WTC11 (cell line): ENCODE data around the gene ADGB.

Source experiments
- CREB1 ChIP-seq: sonication (generic); formaldehyde crosslinking; IDR thresholded peaks from 2 replicates; pipeline ENCODE4 v1.8.0; 2023; ENCODE audit warnings: mild to moderate bottlenecking, missing genetic modification reagents
- CTCF ChIP-seq: fragments of 200-600 bp; IDR thresholded peaks from 2 replicates; pipeline ENCODE4 v1.8.0; 2022; ENCODE audit warnings: antibody characterized with exemption
- E2F5 ChIP-seq: sonication (generic); formaldehyde crosslinking; IDR thresholded peaks from 2 replicates; pipeline ENCODE4 v1.8.1; 2022; ENCODE audit warnings: mild to moderate bottlenecking, moderate library complexity, missing genetic modification reagents
- ESRRA ChIP-seq: sonication (generic); formaldehyde crosslinking; IDR thresholded peaks from 2 replicates; pipeline ENCODE4 v1.8.1; 2022; ENCODE audit warnings: mild to moderate bottlenecking, missing genetic modification reagents, borderline replicate concordance
- FOXP1 ChIP-seq: sonication (generic); formaldehyde crosslinking; IDR thresholded peaks from 2 replicates; pipeline ENCODE4 v1.8.0; 2022; ENCODE audit warnings: missing genetic modification reagents, mild to moderate bottlenecking, moderate library complexity, borderline replicate concordance
- FOXP4 ChIP-seq: sonication (generic); formaldehyde crosslinking; IDR thresholded peaks from 2 replicates; pipeline ENCODE4 v1.8.0; 2022; ENCODE audit warnings: mild to moderate bottlenecking, missing genetic modification reagents
- GRHL2 ChIP-seq: fragments of 250-450 bp; sonication (Bioruptor Pico); IDR thresholded peaks from 2 replicates; pipeline ENCODE4 v1.8.0; 2022; ENCODE audit warnings: mild to moderate bottlenecking, moderate library complexity; ENCODE audit not compliant: insufficient replicate concordance, severe bottlenecking
- NR1H2 ChIP-seq: sonication (generic); formaldehyde crosslinking; IDR thresholded peaks from 2 replicates; pipeline ENCODE4 v1.9.0; 2021; ENCODE audit warnings: mild to moderate bottlenecking, moderate library complexity, missing genetic modification reagents
- NR3C1 ChIP-seq: sonication (generic); formaldehyde crosslinking; conservative IDR thresholded peaks from 2 replicates; pipeline ENCODE4 v1.8.1; 2023; ENCODE audit warnings: low read depth, mild to moderate bottlenecking, missing genetic modification reagents
- SP1 ChIP-seq: sonication (generic); formaldehyde crosslinking; conservative IDR thresholded peaks from 2 replicates; pipeline ENCODE4 v1.8.1; 2022; ENCODE audit warnings: missing genetic modification reagents
- ZMAT4 ChIP-seq: fragments of 250-450 bp; sonication (Bioruptor Pico); IDR thresholded peaks from 2 replicates; pipeline ENCODE4 v1.9.0; 2021; ENCODE audit warnings: mild to moderate bottlenecking
- ZNF423 ChIP-seq: fragments of 250-450 bp; sonication (Bioruptor Pico); IDR thresholded peaks from 2 replicates; pipeline ENCODE4 v2.1.2; 2022; ENCODE audit warnings: mild to moderate bottlenecking, moderate library complexity
- TF ChIP-seq, protein P1 (sequence below): sonication (generic); formaldehyde crosslinking; IDR thresholded peaks from 2 replicates; pipeline ENCODE4 v1.8.1; 2022; ENCODE audit warnings: low read depth, missing genetic modification reagents, borderline replicate concordance
- TF ChIP-seq, protein P2 (sequence below): sonication (generic); formaldehyde crosslinking; IDR thresholded peaks from 2 replicates; pipeline ENCODE4 v1.8.0; 2022; ENCODE audit warnings: mild to moderate bottlenecking, missing genetic modification reagents

- no peak for TF ChIP-seq SP1 (CRISPR knock-in tag)
- no peak for TF ChIP-seq GRHL2 (CRISPR knock-in tag)
- TF ChIP-seq, protein P1, sequence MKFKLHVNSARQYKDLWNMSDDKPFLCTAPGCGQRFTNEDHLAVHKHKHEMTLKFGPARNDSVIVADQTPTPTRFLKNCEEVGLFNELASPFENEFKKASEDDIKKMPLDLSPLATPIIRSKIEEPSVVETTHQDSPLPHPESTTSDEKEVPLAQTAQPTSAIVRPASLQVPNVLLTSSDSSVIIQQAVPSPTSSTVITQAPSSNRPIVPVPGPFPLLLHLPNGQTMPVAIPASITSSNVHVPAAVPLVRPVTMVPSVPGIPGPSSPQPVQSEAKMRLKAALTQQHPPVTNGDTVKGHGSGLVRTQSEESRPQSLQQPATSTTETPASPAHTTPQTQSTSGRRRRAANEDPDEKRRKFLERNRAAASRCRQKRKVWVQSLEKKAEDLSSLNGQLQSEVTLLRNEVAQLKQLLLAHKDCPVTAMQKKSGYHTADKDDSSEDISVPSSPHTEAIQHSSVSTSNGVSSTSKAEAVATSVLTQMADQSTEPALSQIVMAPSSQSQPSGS (CRISPR knock-in tag) = no peak
- no peak for TF ChIP-seq CREB1 (CRISPR knock-in tag)
- no peak for TF ChIP-seq CTCF
- TF ChIP-seq FOXP1 (CRISPR knock-in tag) = no peak
- TF ChIP-seq NR3C1 (CRISPR knock-in tag) = no peak
- TF ChIP-seq NR1H2 = no peak
- TF ChIP-seq E2F5 = no peak
- no peak for TF ChIP-seq ZMAT4 (CRISPR knock-in tag)
- TF ChIP-seq FOXP4 = no peak
- no peak for TF ChIP-seq ZNF423 (CRISPR knock-in tag)
- TF ChIP-seq, protein P2, sequence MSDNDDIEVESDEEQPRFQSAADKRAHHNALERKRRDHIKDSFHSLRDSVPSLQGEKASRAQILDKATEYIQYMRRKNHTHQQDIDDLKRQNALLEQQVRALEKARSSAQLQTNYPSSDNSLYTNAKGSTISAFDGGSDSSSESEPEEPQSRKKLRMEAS (CRISPR knock-in tag) = no peak
- TF ChIP-seq ESRRA (CRISPR knock-in tag) = no peak
These were observed 265.5 kb downstream of the ADGB start for GRCh38 chr6:146864300-146864699.
